ENCODE results near the gene TNNC1.

The TNNC1 gene

DNA sequence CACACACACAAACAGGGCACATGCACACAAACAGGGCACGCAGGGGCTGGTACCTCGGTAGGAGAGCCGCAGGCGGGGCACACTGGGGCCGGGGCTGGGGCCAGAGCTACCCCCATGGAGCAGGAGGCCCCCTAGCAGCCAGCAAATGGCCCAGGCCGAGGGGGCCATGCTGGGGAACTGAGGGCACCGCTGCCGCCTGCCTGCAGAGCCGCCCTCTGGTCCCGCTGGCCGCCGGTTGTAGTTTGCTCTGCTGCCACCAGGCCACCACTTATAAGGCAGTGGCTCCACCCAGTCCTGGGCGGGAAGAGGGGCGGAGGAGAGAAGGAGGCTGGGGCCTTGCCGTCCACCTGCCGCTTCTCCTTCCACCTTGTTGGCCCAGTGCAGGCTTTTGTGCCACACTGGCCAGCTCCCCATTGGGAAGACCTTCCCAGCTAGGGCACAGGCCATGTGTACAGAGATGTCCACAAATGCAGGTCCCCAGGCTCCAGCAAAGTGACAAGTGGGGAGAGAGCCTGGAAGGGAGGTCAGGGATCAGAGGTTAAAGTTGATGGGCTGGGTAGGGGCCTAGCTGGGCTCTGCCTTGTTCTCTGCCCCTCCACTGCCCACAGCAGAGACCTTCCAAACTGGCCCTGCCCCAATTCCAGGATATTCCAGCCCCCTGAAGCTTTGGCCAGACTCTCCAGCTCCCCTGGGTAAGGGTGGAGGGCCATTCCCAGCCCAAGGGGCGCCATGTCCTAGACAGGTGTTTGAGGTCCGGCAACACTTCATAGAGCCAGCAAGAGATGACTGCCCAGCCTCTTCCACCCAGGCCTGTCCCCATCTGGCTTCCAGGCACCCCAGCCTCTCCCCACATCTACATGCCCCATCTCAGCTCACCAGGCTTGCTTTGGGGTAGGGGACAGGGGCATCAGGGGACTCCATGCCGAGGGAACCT is 8.7 kb downstream of the TNNC1 start, which contains the start of gene SEMA3G:
TSS of gene SEMA3G (minus strand) at position 244 of the 934 bp plus-strand sequence. CDS start at position 168, 76 bp downstream.
- H3K9ac ChIP-seq (ENCODE audit: low read length) = peak within 1 kb of the TSS; percentile 26; the same call in 1 of the 2 replicates
- H3K4me1 ChIP-seq (ENCODE audit: low read length) = peaks cover 22% of the 10 kb centered on the region

DNA sequence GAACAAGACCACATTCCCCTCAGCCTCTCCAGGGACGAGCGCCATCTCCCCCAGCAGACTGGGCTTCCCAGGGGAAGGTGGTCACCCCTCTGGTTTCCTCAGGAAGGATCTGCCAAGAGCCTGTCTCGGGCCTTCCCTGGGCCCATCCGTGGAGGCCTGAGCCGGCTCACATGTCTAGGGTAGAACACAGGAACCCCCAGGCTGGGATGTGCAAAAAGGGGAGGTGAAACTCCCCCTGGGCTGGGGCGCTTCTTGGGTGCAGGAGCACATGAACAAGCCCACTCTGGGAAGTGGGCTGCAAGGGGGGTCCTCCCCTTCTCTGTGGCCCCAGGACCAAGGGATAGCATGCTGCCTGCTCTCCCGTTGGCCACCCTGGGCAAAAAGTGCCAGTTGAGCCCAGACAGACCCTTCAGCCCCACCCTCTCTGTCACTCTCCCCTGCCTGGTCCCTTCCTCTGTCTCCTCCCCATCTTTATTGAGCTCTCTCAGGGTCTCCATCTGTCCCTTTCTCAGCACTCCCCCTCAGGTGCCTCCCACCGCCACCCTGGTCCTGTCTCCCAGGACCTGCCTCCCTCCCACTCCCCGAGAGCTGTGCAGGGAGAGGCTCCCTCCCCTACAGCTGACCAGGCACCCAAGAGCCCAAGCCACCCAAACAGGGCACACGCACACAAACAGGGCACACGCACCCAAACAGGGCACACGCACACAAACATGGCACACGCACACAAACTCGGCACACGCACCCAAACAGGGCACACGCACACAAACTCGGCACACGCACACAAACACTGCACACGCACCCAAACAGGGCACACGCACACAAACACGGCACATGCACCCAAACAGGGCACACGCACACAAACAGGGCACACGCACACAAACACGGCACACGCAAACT is 9.8 kb downstream of the TNNC1 start:
- Histone ChIP-seq H3K4me2 (ENCODE audit: low read length) (peak overlapping the region; percentile 79), H3K4me1 (ENCODE audit: low read length) (peaks cover 22% of the 10 kb centered on the region), H4K20me1 (ENCODE audit: insufficient read depth, low read length) (no peaks in the 10 kb centered on the region), H3K4me3 (ENCODE audit: low read length) (peak overlapping the region; percentile 59), H3K27ac (ENCODE audit: low read length) (no peak overlapping the region), H3K79me2 (ENCODE audit: low read length) (no peaks in the 10 kb centered on the region), H2AFZ (ENCODE audit: low read depth, low read length) (no peak overlapping the region), H3K27me3 (ENCODE audit: low read depth, low read length) (no peaks in the 10 kb centered on the region), H3K9ac (ENCODE audit: low read length) (no peak overlapping the region), H3K9me3 (ENCODE audit: insufficient read depth, low read length) (no peaks in the 10 kb centered on the region), H3K36me3 (replicated peaks; ENCODE audit: low read depth, low read length) (no peaks in the 10 kb centered on the region)
- TF ChIP-seq, protein P1, sequence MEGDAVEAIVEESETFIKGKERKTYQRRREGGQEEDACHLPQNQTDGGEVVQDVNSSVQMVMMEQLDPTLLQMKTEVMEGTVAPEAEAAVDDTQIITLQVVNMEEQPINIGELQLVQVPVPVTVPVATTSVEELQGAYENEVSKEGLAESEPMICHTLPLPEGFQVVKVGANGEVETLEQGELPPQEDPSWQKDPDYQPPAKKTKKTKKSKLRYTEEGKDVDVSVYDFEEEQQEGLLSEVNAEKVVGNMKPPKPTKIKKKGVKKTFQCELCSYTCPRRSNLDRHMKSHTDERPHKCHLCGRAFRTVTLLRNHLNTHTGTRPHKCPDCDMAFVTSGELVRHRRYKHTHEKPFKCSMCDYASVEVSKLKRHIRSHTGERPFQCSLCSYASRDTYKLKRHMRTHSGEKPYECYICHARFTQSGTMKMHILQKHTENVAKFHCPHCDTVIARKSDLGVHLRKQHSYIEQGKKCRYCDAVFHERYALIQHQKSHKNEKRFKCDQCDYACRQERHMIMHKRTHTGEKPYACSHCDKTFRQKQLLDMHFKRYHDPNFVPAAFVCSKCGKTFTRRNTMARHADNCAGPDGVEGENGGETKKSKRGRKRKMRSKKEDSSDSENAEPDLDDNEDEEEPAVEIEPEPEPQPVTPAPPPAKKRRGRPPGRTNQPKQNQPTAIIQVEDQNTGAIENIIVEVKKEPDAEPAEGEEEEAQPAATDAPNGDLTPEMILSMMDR (IDR thresholded peaks at IDR 0.05; ENCODE audit: low read depth, low read length) = no peak
- TF ChIP-seq EZH2phosphoT487 (IDR thresholded peaks at IDR 0.05; ENCODE audit: low read depth) = no peak

More for the DNA sequence above, 8.7 kb downstream of the TNNC1 start, which contains the start of gene SEMA3G:
- TF ChIP-seq, protein P1 (IDR thresholded peaks at IDR 0.05; ENCODE audit: low read depth, low read length) = peak; percentile 24
- TF ChIP-seq EZH2phosphoT487 (IDR thresholded peaks at IDR 0.05; ENCODE audit: low read depth) = no peak
- Histone ChIP-seq H3K27ac (ENCODE audit: low read length) (no peak within 1 kb of the TSS), H3K9me3 (ENCODE audit: insufficient read depth, low read length) (no peaks in the 10 kb centered on the region), H3K4me2 (ENCODE audit: low read length) (peak within 1 kb of the TSS; percentile 79), H3K79me2 (ENCODE audit: low read length) (no peaks in the 10 kb centered on the region), H2AFZ (ENCODE audit: low read depth, low read length) (peak within 1 kb of the TSS; percentile 77), H4K20me1 (ENCODE audit: insufficient read depth, low read length) (no peaks in the 10 kb centered on the region), H3K27me3 (ENCODE audit: low read depth, low read length) (no peaks in the 10 kb centered on the region), H3K4me3 (ENCODE audit: low read length) (peak within 1 kb of the TSS; percentile 59), H3K36me3 (replicated peaks; ENCODE audit: low read depth, low read length) (no peaks in the 10 kb centered on the region)

DNA sequence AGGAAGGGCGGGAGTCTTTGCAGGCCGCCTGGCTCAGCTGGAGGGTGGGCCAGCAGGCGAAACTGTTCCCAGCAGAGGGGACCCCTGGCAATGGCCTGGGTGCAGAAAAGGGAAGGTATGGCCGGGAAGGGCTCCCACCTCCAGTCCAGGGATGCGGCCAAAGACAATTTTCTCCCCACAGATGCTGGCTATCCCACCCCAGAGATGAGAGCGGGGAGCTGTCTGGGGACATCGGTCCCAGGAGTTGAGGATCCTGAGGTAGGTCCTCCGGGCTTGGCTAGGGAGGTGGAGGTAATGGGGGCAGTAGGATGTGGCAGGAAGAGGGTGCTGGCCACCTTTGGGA is 10.6 kb downstream of the TNNC1 start:
- Histone ChIP-seq H4K20me1 (ENCODE audit: insufficient read depth, low read length) (no peaks in the 10 kb centered on the region), H3K4me1 (ENCODE audit: low read length) (peaks cover 22% of the 10 kb centered on the region), H3K9ac (ENCODE audit: low read length) (no peak overlapping the region), H3K4me3 (ENCODE audit: low read length) (no peak overlapping the region), H3K36me3 (replicated peaks; ENCODE audit: low read depth, low read length) (no peaks in the 10 kb centered on the region), H3K4me2 (ENCODE audit: low read length) (no peak overlapping the region), H2AFZ (ENCODE audit: low read depth, low read length) (no peak overlapping the region), H3K9me3 (ENCODE audit: insufficient read depth, low read length) (no peaks in the 10 kb centered on the region), H3K27me3 (ENCODE audit: low read depth, low read length) (no peaks in the 10 kb centered on the region), H3K79me2 (ENCODE audit: low read length) (no peaks in the 10 kb centered on the region), H3K27ac (ENCODE audit: low read length) (no peak overlapping the region)
- TF ChIP-seq, protein P1 (IDR thresholded peaks at IDR 0.05; ENCODE audit: low read depth, low read length) = no peak
- TF ChIP-seq EZH2phosphoT487 (IDR thresholded peaks at IDR 0.05; ENCODE audit: low read depth) = no peak

Data from OCI-LY3 (cell line).